Glutamatergic neuron (in vitro differentiated cells): ENCODE measurements around the gene SLC26A6. TPM values are rescaled to one million over a fixed set of nuclear protein-coding genes. Genes with fewer than 3 reads are reported as not detected.

Experiments
- DNase-seq: peaks from one replicate; pipeline ENCODE4 v3.0.0; 2022
- H3K27ac Mint-ChIP-seq: one replicate; pipeline ENCODE4 v1.8.0; 2020; ENCODE audit warnings: mild to moderate bottlenecking, mixed read lengths, inconsistent platforms; ENCODE audit not compliant: unreplicated experiment
- H3K27me3 Mint-ChIP-seq: one replicate; pipeline ENCODE4 v1.8.0; 2020; ENCODE audit warnings: mild to moderate bottlenecking, moderate library complexity, mixed read lengths, inconsistent platforms; ENCODE audit not compliant: unreplicated experiment
- H3K36me3 Mint-ChIP-seq: one replicate; pipeline ENCODE4 v1.8.0; 2020; ENCODE audit warnings: mild to moderate bottlenecking, mixed read lengths, inconsistent platforms; ENCODE audit not compliant: unreplicated experiment
- H3K4me1 Mint-ChIP-seq: one replicate; pipeline ENCODE4 v1.8.0; 2020; ENCODE audit warnings: mild to moderate bottlenecking, low read depth, mixed read lengths, inconsistent platforms; ENCODE audit not compliant: unreplicated experiment
- H3K4me3 Mint-ChIP-seq: one replicate; pipeline ENCODE4 v1.8.0; 2020; ENCODE audit warnings: mild to moderate bottlenecking, mixed read lengths, inconsistent platforms; ENCODE audit not compliant: unreplicated experiment
- H3K9me3 Mint-ChIP-seq: one replicate; pipeline ENCODE4 v1.8.0; 2020; ENCODE audit warnings: mild to moderate bottlenecking, moderate library complexity, mixed read lengths, inconsistent platforms; ENCODE audit not compliant: unreplicated experiment
- CTCF ChIP-seq: fragments of 200-600 bp; sonication (generic); IDR thresholded peaks from one replicate; pipeline ENCODE4 v1.5.0; 2021; ENCODE audit not compliant: partially characterized antibody, unreplicated experiment
- long read RNA-seq: library from polyadenylated mRNA; unstranded; transcript quantifications from one replicate; pipeline ENCODE4 v2.0.0, GENCODE V29; 2020; ENCODE audit not compliant: unreplicated experiment
- total RNA-seq: library from RNA; stranded (reverse); fragmentation: NEBNext Ultra II Directional; extraction: Animal tissue kit (Norgen Biotek cat#: 25700); gene quantifications from one replicate; pipeline ENCODE4 v1.2.1, GENCODE V29; 2021; ENCODE audit not compliant: unreplicated experiment

SLC26A6 gene
- total RNA-seq = 26.0 TPM
- long read RNA-seq, transcript SLC26A6-205 (21 exons, 2,589 nt) = major isoform, 5 of 12 reads
- long read RNA-seq, partial matches to known transcripts = 3 of 12 reads
- long read RNA-seq, other reads (novel, unspliced or antisense) = 1 of 12 reads

- Mint-ChIP-seq H3K4me3 (peak within 1 kb of the TSS; percentile 78), H3K27ac (peak within 1 kb of the TSS; percentile 33), H3K9me3 (peaks cover 3% of the 10 kb centered on the region), H3K36me3 (no peaks in the 10 kb centered on the region), H3K27me3 (peaks cover 2% of the 10 kb centered on the region), H3K4me1 (peaks cover 17% of the 10 kb centered on the region)
- DNase-seq = peak; percentile 99
- TF ChIP-seq CTCF = peak; percentile 67
Observed at GRCh38 chr3:48635222-48636021, at the start of gene SLC26A6. SLC26A6 (minus strand) TSS chr3:48635461; CDS start chr3:48635393, 68 bp downstream.

GRCh38 chr3:48684480-48685143 lies 49.4 kb upstream of the SLC26A6 start:
- H3K27me3 Mint-ChIP-seq = peaks cover 9% of the 10 kb centered on the region
- no peak for TF ChIP-seq CTCF
- H3K4me1 Mint-ChIP-seq = peaks cover 16% of the 10 kb centered on the region
- no peak overlapping the region for H3K27ac Mint-ChIP-seq
- DNase-seq = no peak
- H3K9me3 Mint-ChIP-seq = peaks cover 7% of the 10 kb centered on the region
- peaks cover 11% of the 10 kb centered on the region for H3K36me3 Mint-ChIP-seq
- H3K4me3 Mint-ChIP-seq = peak overlapping the region; percentile 92

GRCh38 chr3:48684054-48684349 lies 48.7 kb upstream of the SLC26A6 start:
- Mint-ChIP-seq H3K27ac (no peak overlapping the region), H3K27me3 (peaks cover 10% of the 10 kb centered on the region), H3K9me3 (peaks cover 7% of the 10 kb centered on the region), H3K4me3 (peak overlapping the region; percentile 92), H3K4me1 (peaks cover 16% of the 10 kb centered on the region), H3K36me3 (peaks cover 11% of the 10 kb centered on the region)
- TF ChIP-seq CTCF = no peak
- DNase-seq = no peak

- no peak for TF ChIP-seq CTCF
- Mint-ChIP-seq H3K36me3 (peaks cover 11% of the 10 kb centered on the region), H3K27ac (no peak overlapping the region), H3K27me3 (peaks cover 10% of the 10 kb centered on the region), H3K4me3 (no peak overlapping the region), H3K4me1 (peaks cover 16% of the 10 kb centered on the region), H3K9me3 (peaks cover 7% of the 10 kb centered on the region)
- DNase-seq = no peak
Observed at GRCh38 chr3:48682786-48683185, 47.5 kb upstream of the SLC26A6 start.
